ENCODE data around the gene EFCAB12. TPM values are rescaled to one million over a fixed set of nuclear protein-coding genes. Genes with fewer than 3 reads are reported as not detected.

EFCAB12 gene
- total RNA-seq, 2 experiments from 2014 or later, result 3.2 to 3.4 TPM

GRCh38 chr3:129439226-129439816 is 10.9 kb upstream of the EFCAB12 start:
- peak; percentile 4 for ATAC-seq (ENCODE audit: poor library complexity)

DNA sequence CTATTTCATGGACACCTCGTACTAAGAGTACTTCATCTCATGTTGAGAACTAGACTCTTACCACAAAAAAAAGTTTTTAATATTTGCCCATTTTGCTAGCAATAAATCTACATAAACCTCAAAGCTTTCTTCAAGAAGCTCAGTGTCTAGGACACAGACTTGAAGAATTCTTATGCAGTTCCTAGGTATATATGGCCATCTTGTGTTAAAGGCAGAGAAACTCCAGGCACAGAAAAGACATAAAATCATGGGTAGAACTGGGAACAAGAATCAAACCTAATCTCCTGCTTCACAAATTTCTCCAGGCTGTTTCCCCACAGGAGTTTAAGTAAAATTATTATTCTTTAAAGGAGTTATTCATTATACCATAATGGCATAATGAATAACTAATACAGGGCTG is 6.9 kb upstream of the EFCAB12 start:
- POLR2A ChIA-PET, result no interaction called here
- Mint-ChIP-seq H3K27ac (no peak overlapping the region), H3K27me3 (no peaks in the 10 kb centered on the region), H3K4me3 (no peak overlapping the region), H3K36me3 (ENCODE audit: low read depth) (peaks cover 85% of the 10 kb centered on the region), H3K4me1 (ENCODE audit: low read depth) (peaks cover 57% of the 10 kb centered on the region), H3K9me3 (no peaks in the 10 kb centered on the region)
- intact Hi-C loops (cut with DNase I, micrococcal nuclease), result loop anchor here in 1 of 2 experiments (5.0 kb wide), 1 partner anchor 172 kb away; the partner anchor contains the start of gene PLXND1
- no peaks in the 10 kb centered on the region for H3K27me3 ChIP-seq (ENCODE audit: control insufficient read depth in 1 of 2, insufficient read depth in 2 of 2, low read length in 2 of 2)
- TF ChIP-seq, protein P1, sequence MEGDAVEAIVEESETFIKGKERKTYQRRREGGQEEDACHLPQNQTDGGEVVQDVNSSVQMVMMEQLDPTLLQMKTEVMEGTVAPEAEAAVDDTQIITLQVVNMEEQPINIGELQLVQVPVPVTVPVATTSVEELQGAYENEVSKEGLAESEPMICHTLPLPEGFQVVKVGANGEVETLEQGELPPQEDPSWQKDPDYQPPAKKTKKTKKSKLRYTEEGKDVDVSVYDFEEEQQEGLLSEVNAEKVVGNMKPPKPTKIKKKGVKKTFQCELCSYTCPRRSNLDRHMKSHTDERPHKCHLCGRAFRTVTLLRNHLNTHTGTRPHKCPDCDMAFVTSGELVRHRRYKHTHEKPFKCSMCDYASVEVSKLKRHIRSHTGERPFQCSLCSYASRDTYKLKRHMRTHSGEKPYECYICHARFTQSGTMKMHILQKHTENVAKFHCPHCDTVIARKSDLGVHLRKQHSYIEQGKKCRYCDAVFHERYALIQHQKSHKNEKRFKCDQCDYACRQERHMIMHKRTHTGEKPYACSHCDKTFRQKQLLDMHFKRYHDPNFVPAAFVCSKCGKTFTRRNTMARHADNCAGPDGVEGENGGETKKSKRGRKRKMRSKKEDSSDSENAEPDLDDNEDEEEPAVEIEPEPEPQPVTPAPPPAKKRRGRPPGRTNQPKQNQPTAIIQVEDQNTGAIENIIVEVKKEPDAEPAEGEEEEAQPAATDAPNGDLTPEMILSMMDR (IDR thresholded peaks at IDR 0.05), result no peak
- peaks cover 65% of the 10 kb centered on the region for H3K36me3 ChIP-seq (ENCODE audit: insufficient read depth, low read length)
- no peak overlapping the region for H3K27ac ChIP-seq (ENCODE audit: low read depth in 1 of 2, low read length in 2 of 2)
- DNase-seq (no peak), ATAC-seq (ENCODE audit: poor library complexity) (no peak)
- no peaks in the 10 kb centered on the region for H3K9me3 ChIP-seq (ENCODE audit: control insufficient read depth in 1 of 2, insufficient read depth in 1 of 2, low read length in 2 of 2)
- CTCF ChIA-PET, result no interaction called here
- peaks cover 5% of the 10 kb centered on the region for H3K4me1 ChIP-seq (ENCODE audit: insufficient read depth, low read length)
- H3K4me3 ChIP-seq (ENCODE audit: low read length), result no peak overlapping the region

More at GRCh38 chr3:129439226-129439816, 10.9 kb upstream of the EFCAB12 start:
- Histone ChIP-seq H3K9me3 (ENCODE audit: control insufficient read depth in 1 of 2, insufficient read depth in 1 of 2, low read length in 2 of 2) (no peaks in the 10 kb centered on the region), H3K4me3 (ENCODE audit: low read length) (peak overlapping the region; percentile 91), H3K27ac (ENCODE audit: low read depth in 1 of 2, low read length in 2 of 2) (peak overlapping the region; percentile 82 to 87), H3K27me3 (ENCODE audit: control insufficient read depth in 1 of 2, insufficient read depth in 2 of 2, low read length in 2 of 2) (no peaks in the 10 kb centered on the region), H3K36me3 (ENCODE audit: insufficient read depth, low read length) (peaks cover 29% of the 10 kb centered on the region), H3K4me1 (ENCODE audit: insufficient read depth, low read length) (peaks cover 30% of the 10 kb centered on the region)
- POLR2A ChIA-PET, result interaction anchor here (0.6 to 4.5 kb wide), 15 partner anchors 10 to 759 kb away, joined by 3 to 62 read pairs (median 8); partner anchors contain the start of genes EFCAB12 and TMCC1
- intact Hi-C loops (cut with DNase I, micrococcal nuclease), result loop anchor here in 1 of 2 experiments (2.0 to 5.0 kb wide), 2 partner anchors 41 to 168 kb away; partner anchors contain the start of gene PLXND1
- Mint-ChIP-seq H3K4me1 (ENCODE audit: low read depth) (peaks cover 93% of the 10 kb centered on the region), H3K9me3 (no peaks in the 10 kb centered on the region), H3K4me3 (peak overlapping the region; percentile 91), H3K36me3 (ENCODE audit: low read depth) (peaks cover 48% of the 10 kb centered on the region), H3K27ac (peak overlapping the region; percentile 93), H3K27me3 (no peaks in the 10 kb centered on the region)
- TF ChIP-seq, protein P1 (IDR thresholded peaks at IDR 0.05), result no peak
- peak in 13 of 14 experiments; percentile 13 to 71 (median 33) for DNase-seq
- CTCF ChIA-PET, result interaction anchor here (0.5 to 1.6 kb wide), 6 partner anchors 8 to 821 kb away, joined by 3 to 6 read pairs (median 4); partner anchors contain the start of gene PLXND1

DNA sequence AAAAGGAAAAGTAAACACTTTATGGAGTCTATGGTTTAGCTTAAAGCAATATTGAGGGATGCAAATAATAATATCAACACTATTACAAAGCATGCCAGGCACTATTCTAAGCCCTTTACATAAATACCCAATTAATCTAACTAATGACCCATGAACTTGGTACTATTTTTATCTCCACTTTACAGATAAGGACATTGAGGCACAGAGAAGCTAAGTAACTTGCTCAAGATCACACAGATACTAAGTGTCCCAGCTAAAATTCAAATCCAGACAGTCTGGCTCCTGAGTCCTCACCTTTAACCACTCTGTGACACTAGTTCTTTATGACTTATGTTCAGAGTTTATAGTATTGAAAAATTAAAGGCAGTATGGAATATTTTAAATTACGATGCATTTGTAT is 5.7 kb upstream of the EFCAB12 start:
- Mint-ChIP-seq H3K36me3 (ENCODE audit: low read depth) (peaks cover 74% of the 10 kb centered on the region), H3K27ac (no peak overlapping the region)
- H3K36me3 ChIP-seq (ENCODE audit: insufficient read depth, low read length), result peaks cover 72% of the 10 kb centered on the region

More for the DNA sequence above, 5.7 kb upstream of the EFCAB12 start:
- no peak overlapping the region for H3K27ac ChIP-seq (ENCODE audit: low read depth in 1 of 2, low read length in 2 of 2)
- no peaks in the 10 kb centered on the region for H3K27me3 ChIP-seq (ENCODE audit: control insufficient read depth in 1 of 2, insufficient read depth in 2 of 2, low read length in 2 of 2)
- H3K4me1 ChIP-seq (ENCODE audit: insufficient read depth, low read length), result peaks cover 5% of the 10 kb centered on the region
- H3K4me3 ChIP-seq (ENCODE audit: low read length), result no peak overlapping the region
- Mint-ChIP-seq H3K4me1 (ENCODE audit: low read depth) (peaks cover 45% of the 10 kb centered on the region), H3K4me3 (no peak overlapping the region), H3K27me3 (no peaks in the 10 kb centered on the region), H3K9me3 (no peaks in the 10 kb centered on the region)
- intact Hi-C loops (cut with DNase I, micrococcal nuclease), result no loop called here
- no peaks in the 10 kb centered on the region for H3K9me3 ChIP-seq (ENCODE audit: control insufficient read depth in 1 of 2, insufficient read depth in 1 of 2, low read length in 2 of 2)
- CTCF ChIA-PET, result interaction anchor here (1.3 kb wide), 1 partner anchor 193 kb away, joined by 3 read pairs; no protein-coding TSS in a partner anchor
- DNase-seq (no peak), ATAC-seq (ENCODE audit: poor library complexity) (no peak)
- POLR2A ChIA-PET, result interaction anchor here (1.4 kb wide), 1 partner anchor 118 kb away, joined by 3 read pairs; a partner anchor contains a TSS
- TF ChIP-seq, protein P1 (IDR thresholded peaks at IDR 0.05), result no peak
